T-helper 9 cell (primary cell): ENCODE data around the gene TBX3.

Source experiments
- DNase-seq: peaks from one replicate; pipeline ENCODE4 v3.0.0-alpha.2; 2020

The TBX3 gene

GRCh38 chr12:114696443-114697242 is 12.7 kb upstream of the TBX3 start:
- DNase-seq: no peak

- no peak for DNase-seq
Observed at GRCh38 chr12:114695305-114695592, 11.3 kb upstream of the TBX3 start.

- DNase-seq: no peak
Observed at GRCh38 chr12:114694436-114695304, 10.7 kb upstream of the TBX3 start.

GRCh38 chr12:114693532-114693931 is 9.6 kb upstream of the TBX3 start:
- no peak for DNase-seq

GRCh38 chr12:114693059-114693531 is 9.1 kb upstream of the TBX3 start:
- no peak for DNase-seq

GRCh38 chr12:114692186-114693058 is 8.4 kb upstream of the TBX3 start:
- DNase-seq: no peak

- DNase-seq: no peak
Observed at GRCh38 chr12:114691763-114692185, 7.8 kb upstream of the TBX3 start.

GRCh38 chr12:114691196-114691595 is 7.2 kb upstream of the TBX3 start:
- DNase-seq: no peak

GRCh38 chr12:114690267-114691135 is 6.5 kb upstream of the TBX3 start:
- no peak for DNase-seq

- no peak for DNase-seq
Observed at GRCh38 chr12:114689075-114689994, 5.4 kb upstream of the TBX3 start.

- no peak for DNase-seq
Observed at GRCh38 chr12:114688256-114688845, 4.4 kb upstream of the TBX3 start.

- DNase-seq: no peak
Observed at GRCh38 chr12:114687802-114688201, 3.8 kb upstream of the TBX3 start.

GRCh38 chr12:114686773-114687500 is 3.0 kb upstream of the TBX3 start:
- no peak for DNase-seq

GRCh38 chr12:114686426-114686772 is 2.4 kb upstream of the TBX3 start:
- no peak for DNase-seq

- DNase-seq: no peak
Observed at GRCh38 chr12:114685869-114686268, 1.9 kb upstream of the TBX3 start.

- DNase-seq: no peak
Observed at GRCh38 chr12:114685320-114685781, 1.4 kb upstream of the TBX3 start.

GRCh38 chr12:114684870-114685273 is 897 bp upstream of the TBX3 start:
- DNase-seq: no peak

- no peak for DNase-seq
Observed at GRCh38 chr12:114683709-114684097, 272 bp downstream of the TBX3 start.
